ENCODE results near the gene OLFM2. TPM values are rescaled to one million over a fixed set of nuclear protein-coding genes. Genes with fewer than 3 reads are reported as not detected.

OLFM2 gene
- total and polyA plus RNA-seq, 9 of the 15 experiments (the other 6 are each of a cell fraction or from before 2014, with no cell fraction given) = 0.10 to 0.33 (median 0.23) TPM; not detected in 4

- TF ChIP-seq ZNF318 (IDR thresholded peaks at IDR 0.05; ENCODE audit: borderline replicate concordance in 1 of 2, low read depth in 1 of 2) (no peak), ATF6 (CRISPR knock-in tag; IDR thresholded peaks at IDR 0.05) (no peak), SRSF1 (IDR thresholded peaks at IDR 0.05; ENCODE audit: low read depth, low read length) (no peak), PHF8 (IDR thresholded peaks at IDR 0.05; ENCODE audit: borderline replicate concordance, low read length) (no peak), ZNF586 (CRISPR knock-in tag; conservative IDR thresholded peaks at IDR 0.05) (no peak), FOXJ3 (CRISPR knock-in tag; IDR thresholded peaks at IDR 0.05) (no peak), L3MBTL2 (IDR thresholded peaks at IDR 0.05) (peak; percentile 85), ZSCAN29 (IDR thresholded peaks at IDR 0.05) (no peak), DPF2 (IDR thresholded peaks at IDR 0.05) (peak; percentile 60), WHSC1 (IDR thresholded peaks at IDR 0.05; ENCODE audit: low read length) (no peak), ZBTB17 (CRISPR knock-in tag; IDR thresholded peaks at IDR 0.05) (no peak), NR2C1 (IDR thresholded peaks at IDR 0.05) (no peak), NR2C1 (tag; IDR thresholded peaks at IDR 0.05) (no peak), DEAF1 (CRISPR knock-in tag; IDR thresholded peaks at IDR 0.05) (no peak), POLR3A (IDR thresholded peaks at IDR 0.05; ENCODE audit: borderline replicate concordance, extremely low read depth, insufficient read depth, insufficient read length) (no peak), POLR2A (conservative IDR thresholded peaks at IDR 0.05) (no peak), ZC3H11A (IDR thresholded peaks at IDR 0.05; ENCODE audit: low read depth, low read length) (no peak)
Observed at GRCh38 chr19:9945319-9945966, 9.1 kb upstream of the OLFM2 start (continued).
